NCI-H2029 (cell line): ENCODE data around the gene TNFSF13B.

Experiments
- DNase-seq: peaks from one replicate; lab custom pipeline; 2025; lab: John Stamatoyannopoulos, UW

TNFSF13B gene

DNA sequence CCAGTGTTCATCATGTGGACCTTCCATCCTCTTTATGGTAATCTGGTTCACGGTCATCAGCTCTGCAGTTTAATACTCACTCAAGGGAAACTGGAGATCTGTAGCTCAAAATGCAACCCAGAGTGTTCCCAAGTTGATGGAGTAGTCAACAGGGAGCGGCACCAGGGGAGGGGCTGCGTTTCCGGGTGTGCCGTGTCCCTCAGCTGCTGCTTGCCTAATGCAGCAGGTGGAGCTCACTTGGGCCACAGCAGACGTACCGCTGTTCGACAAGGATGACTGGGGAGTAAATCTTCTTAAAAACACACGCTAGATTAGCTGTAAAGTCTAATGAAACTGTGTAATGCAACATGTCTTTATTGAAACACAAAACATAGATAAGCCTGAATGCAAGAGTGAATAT lies 81.1 kb downstream of the TNFSF13B start:
- DNase-seq: no peak

DNA sequence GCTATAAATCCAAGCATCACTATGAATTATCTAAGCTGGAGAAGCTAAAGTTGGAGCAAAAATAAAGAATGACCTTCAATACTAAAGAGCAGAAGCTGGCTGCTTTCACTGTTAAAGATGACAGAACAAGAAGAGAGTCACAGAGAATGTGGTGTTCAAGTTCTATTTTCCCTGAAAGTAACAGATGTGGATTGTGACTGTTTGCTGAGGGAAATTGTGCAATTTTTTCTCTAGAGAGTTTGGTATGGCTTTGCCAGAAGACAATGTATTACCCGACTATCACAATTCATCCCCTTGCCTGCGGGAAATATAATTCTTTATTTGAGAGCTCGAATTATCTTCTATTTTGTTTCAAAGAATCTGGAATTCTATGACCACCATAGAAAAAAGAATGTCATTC lies 83.1 kb downstream of the TNFSF13B start:
- DNase-seq: no peak

DNA sequence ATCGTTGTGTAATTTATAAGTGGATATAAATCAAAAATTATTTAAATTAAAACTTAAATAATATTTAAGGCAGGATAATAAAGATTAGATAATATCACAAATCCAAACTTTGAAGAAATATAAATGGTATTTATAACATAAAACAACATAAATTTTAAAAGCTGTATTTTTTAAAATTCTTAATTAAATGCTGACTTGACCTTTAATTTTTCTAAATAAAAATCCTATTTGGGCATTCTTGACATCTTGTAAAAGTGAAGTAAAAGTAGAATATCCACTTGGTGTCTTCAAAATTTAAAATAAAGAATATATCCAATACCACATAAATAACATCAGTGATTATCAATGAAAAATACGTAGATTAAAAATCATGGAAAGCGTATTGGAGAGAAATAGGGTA lies 87.7 kb downstream of the TNFSF13B start:
- no peak for DNase-seq
